Cardiac fibroblast (primary cell): Measurements from ENCODE around the gene MGAT3.

Experiments
- DNase-seq, 2 donors: peaks; one replicate each; pipeline versions ENCODE4 v3.0.0 to v3.0.0-alpha.2; 2010; ENCODE audit warnings: low read depth in 2 of 2
- H3K4me3 ChIP-seq, 2 donors: replicated peaks in 1 of 2; 1 replicate in 1 of 2; 2 replicates in 1 of 2; pipeline ENCODE4 v1.5.1; 2011; ENCODE audit warnings: low read depth in 2 of 2, low read length in 2 of 2, mild to moderate bottlenecking in 2 of 2, moderate library complexity in 1 of 2
- CTCF ChIP-seq: IDR thresholded peaks from one replicate; pipeline ENCODE4 v1.5.1; 2011; ENCODE audit warnings: low read depth, mild to moderate bottlenecking, low read length, inconsistent platforms

Gene MGAT3

DNA sequence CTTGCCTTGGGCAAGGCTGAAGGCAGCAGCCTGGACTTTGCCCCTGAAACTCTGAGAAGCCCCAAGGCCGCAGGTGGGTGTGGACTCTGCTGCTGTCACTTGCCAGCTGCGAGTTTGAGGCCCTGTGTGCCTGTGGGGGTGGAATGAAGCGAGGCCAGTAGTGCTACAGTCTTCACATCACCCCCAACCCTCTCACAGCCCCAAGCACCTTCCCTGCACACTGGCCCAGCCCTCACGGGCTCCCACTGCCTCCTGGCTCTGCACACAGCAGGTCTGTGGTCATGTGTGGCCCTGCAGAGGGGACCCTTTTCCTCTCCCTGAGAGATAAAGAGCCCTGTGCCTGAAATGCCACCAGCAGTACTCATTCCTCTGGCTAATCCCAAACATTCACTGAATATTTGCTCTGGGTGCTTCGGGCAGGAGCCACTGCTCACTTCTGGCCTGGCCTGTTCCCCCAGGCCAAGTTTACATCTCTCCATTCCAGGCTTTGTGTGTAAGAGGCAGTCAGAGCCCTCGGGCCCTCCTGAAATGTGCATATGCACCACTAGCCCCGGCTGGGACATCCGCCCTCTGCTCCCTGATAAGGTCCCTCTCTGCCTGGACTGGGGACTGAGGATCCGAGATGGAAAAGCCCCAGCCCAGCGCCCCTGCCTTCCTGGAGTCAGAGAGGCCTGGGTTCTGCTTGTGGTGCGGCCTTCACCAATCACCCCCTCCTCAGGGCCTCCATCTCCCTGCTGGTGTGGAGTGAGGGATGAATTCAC is 17.7 kb downstream of the MGAT3 start:
- TF ChIP-seq CTCF = no peak
- H3K4me3 ChIP-seq = no peak overlapping the region
- no peak for DNase-seq

- H3K4me3 ChIP-seq = no peak overlapping the region
- TF ChIP-seq CTCF = no peak
- DNase-seq = no peak
Measured at GRCh38 chr22:39475337-39475736, 18.5 kb downstream of the MGAT3 start.

- DNase-seq = no peak
- no peak overlapping the region for H3K4me3 ChIP-seq
- TF ChIP-seq CTCF = no peak
Measured at GRCh38 chr22:39475902-39476301, 19.1 kb downstream of the MGAT3 start.

DNA sequence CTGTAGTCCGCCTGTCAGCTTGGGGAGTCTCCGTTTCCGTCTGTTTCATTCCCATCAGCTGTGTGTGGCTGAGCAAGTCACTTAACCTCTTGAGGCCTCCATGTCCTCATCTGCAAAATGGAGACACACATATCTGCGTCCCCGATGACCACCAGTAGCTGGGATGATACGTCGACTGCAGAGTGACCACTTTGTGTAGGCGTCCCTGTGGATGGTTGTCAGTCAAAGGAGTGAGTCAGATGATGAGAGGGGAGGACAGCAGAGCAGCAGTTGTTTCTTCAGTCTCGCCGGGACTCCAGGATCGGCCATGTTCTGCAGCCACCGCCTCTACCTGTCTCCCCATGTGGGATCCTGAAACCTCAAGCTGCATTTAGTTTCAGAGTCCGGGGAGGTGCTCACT is 19.9 kb downstream of the MGAT3 start:
- TF ChIP-seq CTCF = no peak
- no peak overlapping the region for H3K4me3 ChIP-seq

DNA sequence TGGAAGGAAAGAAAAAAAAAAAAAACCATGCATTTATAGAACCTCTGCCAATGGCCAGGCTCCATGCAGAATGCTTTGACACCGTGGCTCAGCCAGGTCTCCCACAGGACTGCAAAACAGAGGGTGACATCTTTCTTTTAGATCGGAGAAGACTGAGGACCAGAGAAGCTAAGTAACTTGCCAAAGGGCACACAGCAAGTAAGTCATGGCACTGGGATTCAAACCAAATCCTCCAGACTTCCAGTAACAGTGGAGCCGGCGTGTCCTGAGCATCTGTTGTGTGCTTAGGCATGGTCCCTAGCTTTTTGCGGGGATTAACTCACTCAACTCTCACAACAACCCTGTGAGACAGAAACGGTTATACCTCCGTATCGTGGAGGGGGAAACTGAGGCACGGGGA is 20.7 kb downstream of the MGAT3 start:
- TF ChIP-seq CTCF = no peak
- no peak for DNase-seq

More for the DNA sequence above, 19.9 kb downstream of the MGAT3 start:
- DNase-seq = no peak

GRCh38 chr22:39478441-39478850 is 21.6 kb downstream of the MGAT3 start:
- TF ChIP-seq CTCF = no peak
- DNase-seq = peak in 1 of 2 donors; percentile 15
- H3K4me3 ChIP-seq = no peak overlapping the region

More for the DNA sequence above, 20.7 kb downstream of the MGAT3 start:
- no peak overlapping the region for H3K4me3 ChIP-seq

DNA sequence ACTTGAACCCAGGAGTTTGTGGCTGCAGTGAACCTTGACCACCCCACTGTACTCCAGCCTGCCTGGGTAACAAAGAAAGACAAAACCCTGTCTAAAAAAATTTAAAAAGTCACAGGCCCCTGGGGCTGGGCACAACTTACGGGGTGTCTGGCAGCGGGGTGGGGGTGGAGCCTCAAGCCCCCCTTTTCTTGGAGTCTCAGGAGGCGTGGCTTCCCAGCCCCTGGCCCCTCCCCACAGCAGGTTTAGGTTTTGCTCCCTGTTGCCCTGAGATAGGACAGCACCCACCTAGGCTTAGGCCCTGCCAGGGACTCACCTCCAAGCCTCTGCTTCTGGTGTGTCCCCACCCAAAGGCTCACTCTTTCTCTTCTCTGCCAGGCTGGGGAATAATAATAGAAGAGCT is 22.4 kb downstream of the MGAT3 start:
- no peak for TF ChIP-seq CTCF

More for the DNA sequence above, 22.4 kb downstream of the MGAT3 start:
- no peak overlapping the region for H3K4me3 ChIP-seq
- DNase-seq = no peak
